PC-3 (cell line): Measurements from ENCODE around the gene TRIM31. TPM values are rescaled to one million over a fixed set of nuclear protein-coding genes. Genes with fewer than 3 reads are reported as not detected.

Experiments
- ATAC-seq: fragments of 200-7000 bp; cut with Tn5 transposase; 2 replicates; pipeline ENCODE4 v1.9.1; 2020; ENCODE audit warnings: mild to moderate bottlenecking, moderate library complexity
- BruUV-seq: library from RNA; stranded (reverse); fragments of 400-500 nt; replicated peaks from 2 replicates; lab custom pipeline; 2021; lab: Mats Ljungman, UMichigan
- CTCF ChIA-PET: fragments of 300-600 bp; sonication (Branson Sonifier 250); formaldehyde crosslinking; loops from one replicate; lab custom pipeline; 2022; ENCODE audit warnings: antibody characterized with exemption; lab: Charles Lee
- POLR2A ChIA-PET: fragments of 300-600 bp; sonication (Branson Sonifier 250); formaldehyde crosslinking; loops from one replicate; lab custom pipeline; 2022; ENCODE audit warnings: antibody characterized with exemption; ENCODE audit not compliant: unreplicated experiment; lab: Charles Lee
- DNase-seq: peaks from one replicate; pipeline ENCODE4 v3.0.0-alpha.2; 2015
- H2AFZ ChIP-seq: fragments of 300-600 bp; sonication (generic); 2 replicates; pipeline ENCODE4 v1.6.0; 2016; ENCODE audit warnings: antibody characterized with exemption, low read length
- H3F3A ChIP-seq: fragments of 300-600 bp; sonication (generic); one replicate; pipeline ENCODE4 v1.6.0; 2017; ENCODE audit warnings: antibody characterized with exemption, low read length, control low read depth, mild to moderate bottlenecking; ENCODE audit not compliant: unreplicated experiment
- H3K27ac ChIP-seq: fragments of 300-600 bp; sonication (generic); 2 replicates; pipeline ENCODE4 v1.5.1; 2016; ENCODE audit warnings: mild to moderate bottlenecking, low read length
- H3K27me3 ChIP-seq: fragments of 300-600 bp; sonication (generic); 2 replicates; pipeline ENCODE4 v1.6.1; 2016; ENCODE audit warnings: low read length, mixed read lengths
- H3K36me3 ChIP-seq: fragments of 300-600 bp; sonication (generic); 2 replicates; pipeline ENCODE4 v1.6.1; 2016; ENCODE audit warnings: low read depth, mixed run types, low read length, mixed read lengths
- H3K4me1 ChIP-seq: fragments of 300-600 bp; sonication (generic); 2 replicates; pipeline ENCODE4 v1.5.1; 2016; ENCODE audit warnings: low read length; ENCODE audit not compliant: insufficient read depth
- H3K4me2 ChIP-seq: fragments of 300-600 bp; sonication (generic); 2 replicates; pipeline ENCODE4 v1.6.0; 2016; ENCODE audit warnings: low read length
- H3K4me3 ChIP-seq: fragments of 300-600 bp; sonication (generic); 2 replicates; pipeline ENCODE4 v1.5.1; 2016; ENCODE audit warnings: mild to moderate bottlenecking, low read length, mixed read lengths
- H3K79me2 ChIP-seq: fragments of 300-600 bp; sonication (generic); 2 replicates; pipeline ENCODE4 v1.6.1; 2017; ENCODE audit warnings: low read length, mixed read lengths
- H3K9ac ChIP-seq: fragments of 300-600 bp; sonication (generic); 2 replicates; pipeline ENCODE4 v1.6.0; 2016; ENCODE audit warnings: mild to moderate bottlenecking, low read length
- H3K9me2 ChIP-seq: fragments of 300-600 bp; sonication (generic); replicated peaks from 2 replicates; pipeline ENCODE4 v1.6.1; 2016; ENCODE audit warnings: mixed run types, low read length, mixed read lengths
- H3K9me3 ChIP-seq: fragments of 300-600 bp; sonication (generic); 2 replicates; pipeline ENCODE4 v1.6.1; 2016; ENCODE audit warnings: low read length, mixed read lengths
- H4K20me1 ChIP-seq: fragments of 300-600 bp; sonication (generic); 2 replicates; pipeline ENCODE4 v1.6.1; 2016; ENCODE audit warnings: low read length, mixed read lengths
- EZH2 ChIP-seq: fragments of 300-600 bp; sonication (generic); IDR thresholded peaks from one replicate; pipeline ENCODE4 v1.6.1; 2017; ENCODE audit warnings: antibody characterized with exemption, mild to moderate bottlenecking, low read length; ENCODE audit not compliant: unreplicated experiment
- EZH2phosphoT487 ChIP-seq: fragments of 300-600 bp; sonication (generic); IDR thresholded peaks from 2 replicates; pipeline ENCODE4 v1.6.1; 2018; ENCODE audit warnings: mild to moderate bottlenecking, antibody characterized with exemption, low read length, borderline replicate concordance
- intact Hi-C: fragments of 100-400 bp; cut with micrococcal nuclease; formaldehyde crosslinking; loops from 2 replicates; pipeline ENCODE4 v1.9.0; 2023
- total RNA-seq: library from RNA; depleted of rRNA; stranded (reverse); fragments of >200 nt; gene quantifications from 2 replicates; pipeline ENCODE4 v1.2.3, GENCODE V29; 2014; rRNA removed
- TF ChIP-seq, protein P1 (sequence below): fragments of 300-600 bp; sonication (generic); conservative IDR thresholded peaks from 2 replicates; pipeline ENCODE4 v1.5.1; 2017; ENCODE audit warnings: antibody characterized with exemption, low read depth, mild to moderate bottlenecking, low read length

Gene TRIM31
- total RNA-seq, 1 experiment from 2014 or later = 0.11 TPM

- CTCF ChIA-PET = no interaction called here
- no peaks in the 10 kb centered on the region for H3K9me2 ChIP-seq
- H3K9ac ChIP-seq = no peak overlapping the region
- H3K79me2 ChIP-seq = peaks cover 12% of the 10 kb centered on the region
- H3K4me3 ChIP-seq = no peak overlapping the region
- H3K27me3 ChIP-seq = no peaks in the 10 kb centered on the region
- TF ChIP-seq, protein P1, sequence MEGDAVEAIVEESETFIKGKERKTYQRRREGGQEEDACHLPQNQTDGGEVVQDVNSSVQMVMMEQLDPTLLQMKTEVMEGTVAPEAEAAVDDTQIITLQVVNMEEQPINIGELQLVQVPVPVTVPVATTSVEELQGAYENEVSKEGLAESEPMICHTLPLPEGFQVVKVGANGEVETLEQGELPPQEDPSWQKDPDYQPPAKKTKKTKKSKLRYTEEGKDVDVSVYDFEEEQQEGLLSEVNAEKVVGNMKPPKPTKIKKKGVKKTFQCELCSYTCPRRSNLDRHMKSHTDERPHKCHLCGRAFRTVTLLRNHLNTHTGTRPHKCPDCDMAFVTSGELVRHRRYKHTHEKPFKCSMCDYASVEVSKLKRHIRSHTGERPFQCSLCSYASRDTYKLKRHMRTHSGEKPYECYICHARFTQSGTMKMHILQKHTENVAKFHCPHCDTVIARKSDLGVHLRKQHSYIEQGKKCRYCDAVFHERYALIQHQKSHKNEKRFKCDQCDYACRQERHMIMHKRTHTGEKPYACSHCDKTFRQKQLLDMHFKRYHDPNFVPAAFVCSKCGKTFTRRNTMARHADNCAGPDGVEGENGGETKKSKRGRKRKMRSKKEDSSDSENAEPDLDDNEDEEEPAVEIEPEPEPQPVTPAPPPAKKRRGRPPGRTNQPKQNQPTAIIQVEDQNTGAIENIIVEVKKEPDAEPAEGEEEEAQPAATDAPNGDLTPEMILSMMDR = no peak
- no peak for TF ChIP-seq EZH2phosphoT487
- TF ChIP-seq EZH2 = no peak
- POLR2A ChIA-PET = no interaction called here
- intact Hi-C loops = no loop called here
- peaks cover 10% of the 10 kb centered on the region for H3K4me1 ChIP-seq
- no peak for DNase-seq
- ATAC-seq = no peak
- H3K36me3 ChIP-seq = 0 out of 2 replicates have a peak, but pooled peaks cover 3% of the 10 kb centered on the region
- no peak overlapping the region for H3K4me2 ChIP-seq
- no TSS peak for BruUV-seq
- H3F3A ChIP-seq = no peaks in the 10 kb centered on the region
- H3K9me3 ChIP-seq = no peaks in the 10 kb centered on the region
- no peaks in the 10 kb centered on the region for H4K20me1 ChIP-seq
- no peak overlapping the region for H3K27ac ChIP-seq
- no peak overlapping the region for H2AFZ ChIP-seq
These were observed 57.4 kb downstream of the TRIM31 start for GRCh38 chr6:30055513-30055912.

DNA sequence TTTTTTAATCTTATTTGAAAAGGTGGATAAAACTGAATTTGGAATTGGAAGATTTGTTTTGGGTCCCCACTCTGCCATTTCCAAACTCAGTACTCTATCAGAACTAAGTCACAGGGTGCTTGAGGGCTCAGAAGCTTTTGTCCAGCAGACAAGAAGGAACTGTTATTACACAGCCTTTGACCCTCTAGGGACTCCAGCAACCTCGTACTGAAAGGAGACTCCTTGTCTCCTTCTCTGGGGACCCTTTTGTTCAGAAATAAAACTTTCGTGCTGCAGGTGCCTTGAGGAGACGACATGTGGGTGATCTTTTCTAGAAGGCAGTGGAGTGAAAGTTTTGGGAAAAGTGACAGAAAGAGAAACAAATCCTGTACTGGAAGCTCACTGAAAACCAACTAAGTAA lies 59.2 kb downstream of the TRIM31 start:
- BruUV-seq = no TSS peak

More for the DNA sequence above, 59.2 kb downstream of the TRIM31 start:
- no peak overlapping the region for H3K4me2 ChIP-seq
- no peaks in the 10 kb centered on the region for H3K79me2 ChIP-seq
- ChIA-PET POLR2A (no interaction called here), CTCF (no interaction called here)
- intact Hi-C loops = no loop called here
- DNase-seq (no peak), ATAC-seq (no peak)
- no peak overlapping the region for H3K4me3 ChIP-seq
- no peaks in the 10 kb centered on the region for H3K9me3 ChIP-seq
- TF ChIP-seq EZH2phosphoT487 (no peak), EZH2 (no peak)
- TF ChIP-seq, protein P1 = no peak
- no peaks in the 10 kb centered on the region for H3K4me1 ChIP-seq
- no peak overlapping the region for H3K9ac ChIP-seq
- H4K20me1 ChIP-seq = no peaks in the 10 kb centered on the region
- no peak overlapping the region for H3K27ac ChIP-seq
- H2AFZ ChIP-seq = no peak overlapping the region
- H3F3A ChIP-seq = no peaks in the 10 kb centered on the region
- no peaks in the 10 kb centered on the region for H3K9me2 ChIP-seq
- 0 out of 2 replicates have a peak, but pooled peaks cover 3% of the 10 kb centered on the region for H3K36me3 ChIP-seq
- H3K27me3 ChIP-seq = no peaks in the 10 kb centered on the region

Other genes starting within 250 kb of the TRIM31 start
- 426 and 435 TPM in 2 replicates for gene HLA-A, start 170.6 kb downstream of the TRIM31 start, total RNA-seq
- 26.3 and 40.0 TPM in 2 replicates for gene POLR1H, start 51.8 kb downstream of the TRIM31 start, total RNA-seq
- 49.5 and 58.8 TPM in 2 replicates for gene PPP1R11, start 45.9 kb downstream of the TRIM31 start, total RNA-seq
- gene RNF39, start 37.3 kb downstream of the TRIM31 start, total RNA-seq = 2.0 and 4.2 TPM in 2 replicates
- gene TRIM40, start 23.1 kb upstream of the TRIM31 start, total RNA-seq = not detected in 2 replicates
- gene TRIM10, start 48.1 kb upstream of the TRIM31 start, total RNA-seq = not detected in 2 replicates
- gene TRIM15, start 50.5 kb upstream of the TRIM31 start, total RNA-seq = not detected in 2 replicates
- 48.1 and 56.0 TPM in 2 replicates for gene TRIM26, start 100.3 kb upstream of the TRIM31 start, total RNA-seq
- gene TRIM39, start 213.8 kb upstream of the TRIM31 start, total RNA-seq = 17.9 and 24.8 TPM in 2 replicates
- 151 and 161 TPM in 2 replicates for gene RPP21, start 232.1 kb upstream of the TRIM31 start, total RNA-seq